ENCODE data around the gene PYHIN1. TPM values are rescaled to one million over a fixed set of nuclear protein-coding genes. Genes with fewer than 3 reads are reported as not detected.

The PYHIN1 gene
- total and polyA plus RNA-seq, 2 of the 8 experiments (the other 6 are each of a cell fraction or from before 2014, with no cell fraction given), result not detected

DNA sequence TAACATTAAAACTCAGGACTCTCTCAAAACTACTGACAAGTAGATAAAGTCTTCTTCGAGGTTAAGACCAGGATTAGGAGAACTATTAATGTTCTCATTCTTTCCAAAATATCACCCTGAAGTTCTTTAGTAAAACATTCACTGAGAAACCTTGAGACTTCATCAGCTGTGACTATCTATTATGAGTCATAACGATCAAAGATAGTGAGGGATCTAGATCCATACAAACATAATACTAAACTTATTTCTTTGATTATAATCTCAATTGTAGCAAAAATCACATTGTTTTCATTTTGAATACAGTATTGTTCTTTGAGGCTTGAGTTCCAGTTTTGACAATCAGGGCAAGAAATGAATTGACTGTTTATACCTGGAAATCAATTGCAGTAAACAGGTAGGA lies 11.1 kb downstream of the PYHIN1 start (continued):
- TF ChIP-seq, protein P1, sequence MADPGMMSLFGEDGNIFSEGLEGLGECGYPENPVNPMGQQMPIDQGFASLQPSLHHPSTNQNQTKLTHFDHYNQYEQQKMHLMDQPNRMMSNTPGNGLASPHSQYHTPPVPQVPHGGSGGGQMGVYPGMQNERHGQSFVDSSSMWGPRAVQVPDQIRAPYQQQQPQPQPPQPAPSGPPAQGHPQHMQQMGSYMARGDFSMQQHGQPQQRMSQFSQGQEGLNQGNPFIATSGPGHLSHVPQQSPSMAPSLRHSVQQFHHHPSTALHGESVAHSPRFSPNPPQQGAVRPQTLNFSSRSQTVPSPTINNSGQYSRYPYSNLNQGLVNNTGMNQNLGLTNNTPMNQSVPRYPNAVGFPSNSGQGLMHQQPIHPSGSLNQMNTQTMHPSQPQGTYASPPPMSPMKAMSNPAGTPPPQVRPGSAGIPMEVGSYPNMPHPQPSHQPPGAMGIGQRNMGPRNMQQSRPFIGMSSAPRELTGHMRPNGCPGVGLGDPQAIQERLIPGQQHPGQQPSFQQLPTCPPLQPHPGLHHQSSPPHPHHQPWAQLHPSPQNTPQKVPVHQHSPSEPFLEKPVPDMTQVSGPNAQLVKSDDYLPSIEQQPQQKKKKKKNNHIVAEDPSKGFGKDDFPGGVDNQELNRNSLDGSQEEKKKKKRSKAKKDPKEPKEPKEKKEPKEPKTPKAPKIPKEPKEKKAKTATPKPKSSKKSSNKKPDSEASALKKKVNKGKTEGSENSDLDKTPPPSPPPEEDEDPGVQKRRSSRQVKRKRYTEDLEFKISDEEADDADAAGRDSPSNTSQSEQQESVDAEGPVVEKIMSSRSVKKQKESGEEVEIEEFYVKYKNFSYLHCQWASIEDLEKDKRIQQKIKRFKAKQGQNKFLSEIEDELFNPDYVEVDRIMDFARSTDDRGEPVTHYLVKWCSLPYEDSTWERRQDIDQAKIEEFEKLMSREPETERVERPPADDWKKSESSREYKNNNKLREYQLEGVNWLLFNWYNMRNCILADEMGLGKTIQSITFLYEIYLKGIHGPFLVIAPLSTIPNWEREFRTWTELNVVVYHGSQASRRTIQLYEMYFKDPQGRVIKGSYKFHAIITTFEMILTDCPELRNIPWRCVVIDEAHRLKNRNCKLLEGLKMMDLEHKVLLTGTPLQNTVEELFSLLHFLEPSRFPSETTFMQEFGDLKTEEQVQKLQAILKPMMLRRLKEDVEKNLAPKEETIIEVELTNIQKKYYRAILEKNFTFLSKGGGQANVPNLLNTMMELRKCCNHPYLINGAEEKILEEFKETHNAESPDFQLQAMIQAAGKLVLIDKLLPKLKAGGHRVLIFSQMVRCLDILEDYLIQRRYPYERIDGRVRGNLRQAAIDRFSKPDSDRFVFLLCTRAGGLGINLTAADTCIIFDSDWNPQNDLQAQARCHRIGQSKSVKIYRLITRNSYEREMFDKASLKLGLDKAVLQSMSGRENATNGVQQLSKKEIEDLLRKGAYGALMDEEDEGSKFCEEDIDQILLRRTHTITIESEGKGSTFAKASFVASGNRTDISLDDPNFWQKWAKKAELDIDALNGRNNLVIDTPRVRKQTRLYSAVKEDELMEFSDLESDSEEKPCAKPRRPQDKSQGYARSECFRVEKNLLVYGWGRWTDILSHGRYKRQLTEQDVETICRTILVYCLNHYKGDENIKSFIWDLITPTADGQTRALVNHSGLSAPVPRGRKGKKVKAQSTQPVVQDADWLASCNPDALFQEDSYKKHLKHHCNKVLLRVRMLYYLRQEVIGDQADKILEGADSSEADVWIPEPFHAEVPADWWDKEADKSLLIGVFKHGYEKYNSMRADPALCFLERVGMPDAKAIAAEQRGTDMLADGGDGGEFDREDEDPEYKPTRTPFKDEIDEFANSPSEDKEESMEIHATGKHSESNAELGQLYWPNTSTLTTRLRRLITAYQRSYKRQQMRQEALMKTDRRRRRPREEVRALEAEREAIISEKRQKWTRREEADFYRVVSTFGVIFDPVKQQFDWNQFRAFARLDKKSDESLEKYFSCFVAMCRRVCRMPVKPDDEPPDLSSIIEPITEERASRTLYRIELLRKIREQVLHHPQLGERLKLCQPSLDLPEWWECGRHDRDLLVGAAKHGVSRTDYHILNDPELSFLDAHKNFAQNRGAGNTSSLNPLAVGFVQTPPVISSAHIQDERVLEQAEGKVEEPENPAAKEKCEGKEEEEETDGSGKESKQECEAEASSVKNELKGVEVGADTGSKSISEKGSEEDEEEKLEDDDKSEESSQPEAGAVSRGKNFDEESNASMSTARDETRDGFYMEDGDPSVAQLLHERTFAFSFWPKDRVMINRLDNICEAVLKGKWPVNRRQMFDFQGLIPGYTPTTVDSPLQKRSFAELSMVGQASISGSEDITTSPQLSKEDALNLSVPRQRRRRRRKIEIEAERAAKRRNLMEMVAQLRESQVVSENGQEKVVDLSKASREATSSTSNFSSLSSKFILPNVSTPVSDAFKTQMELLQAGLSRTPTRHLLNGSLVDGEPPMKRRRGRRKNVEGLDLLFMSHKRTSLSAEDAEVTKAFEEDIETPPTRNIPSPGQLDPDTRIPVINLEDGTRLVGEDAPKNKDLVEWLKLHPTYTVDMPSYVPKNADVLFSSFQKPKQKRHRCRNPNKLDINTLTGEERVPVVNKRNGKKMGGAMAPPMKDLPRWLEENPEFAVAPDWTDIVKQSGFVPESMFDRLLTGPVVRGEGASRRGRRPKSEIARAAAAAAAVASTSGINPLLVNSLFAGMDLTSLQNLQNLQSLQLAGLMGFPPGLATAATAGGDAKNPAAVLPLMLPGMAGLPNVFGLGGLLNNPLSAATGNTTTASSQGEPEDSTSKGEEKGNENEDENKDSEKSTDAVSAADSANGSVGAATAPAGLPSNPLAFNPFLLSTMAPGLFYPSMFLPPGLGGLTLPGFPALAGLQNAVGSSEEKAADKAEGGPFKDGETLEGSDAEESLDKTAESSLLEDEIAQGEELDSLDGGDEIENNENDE (IDR thresholded peaks at IDR 0.05; ENCODE audit: insufficient replicate concordance, low read length), result no peak
- TF ChIP-seq CHD1 (IDR thresholded peaks at IDR 0.05; ENCODE audit: low read depth, low read length) (no peak), HDAC6 (IDR thresholded peaks at IDR 0.05; ENCODE audit: low read depth, low read length) (no peak), GTF2F1 (IDR thresholded peaks at IDR 0.05; ENCODE audit: borderline replicate concordance, low read depth, low read length) (no peak), SP4 (IDR thresholded peaks at IDR 0.05; ENCODE audit: low read length) (no peak), BRCA1 (IDR thresholded peaks at IDR 0.05; ENCODE audit: low read depth, low read length) (no peak), CHD2 (IDR thresholded peaks at IDR 0.05; ENCODE audit: low read length) (no peak), BCL11A (IDR thresholded peaks at IDR 0.05; ENCODE audit: low read depth in 2 of 2, low read length in 2 of 2) (no peak)

Measured in H1 (cell line).